Neuronal stem cell (in vitro differentiated cells): Measurements from ENCODE around the gene CUL4B.

Experiments used
- DNase-seq: peaks from one replicate; pipeline ENCODE4 v3.0.0-alpha.2; 2013; ENCODE audit warnings: low spot score
- H2AFZ ChIP-seq: one replicate; pipeline ENCODE4 v1.6.1; 2013; ENCODE audit warnings: mild to moderate bottlenecking, low read length, inconsistent platforms
- H2AK5ac ChIP-seq: 2 replicates; pipeline ENCODE4 v1.6.1; 2013; ENCODE audit warnings: low read depth, mild to moderate bottlenecking, inconsistent platforms, low read length, moderate library complexity, mixed read lengths
- H2BK120ac ChIP-seq: 2 replicates; pipeline ENCODE4 v1.6.1; 2013; ENCODE audit warnings: low read depth, mild to moderate bottlenecking, inconsistent platforms, low read length, moderate library complexity, mixed read lengths
- H2BK12ac ChIP-seq: one replicate; pipeline ENCODE4 v1.6.1; 2013; ENCODE audit warnings: low read length, inconsistent platforms
- H2BK15ac ChIP-seq: 2 replicates; pipeline ENCODE4 v1.6.1; 2013; ENCODE audit warnings: mild to moderate bottlenecking, low read length, inconsistent platforms, mixed read lengths
- H2BK5ac ChIP-seq: one replicate; pipeline ENCODE4 v1.6.1; 2013; ENCODE audit warnings: inconsistent platforms, mild to moderate bottlenecking, low read length, moderate library complexity
- H3K14ac ChIP-seq: one replicate; pipeline ENCODE4 v1.6.1; 2013; ENCODE audit warnings: low read length, inconsistent platforms
- H3K18ac ChIP-seq: 2 replicates; pipeline ENCODE4 v1.6.1; 2013; ENCODE audit warnings: low read length, inconsistent platforms
- H3K23ac ChIP-seq: 2 replicates; pipeline ENCODE4 v1.6.1; 2013; ENCODE audit warnings: low read depth, mild to moderate bottlenecking, mixed read lengths, low read length, inconsistent platforms; ENCODE audit not compliant: poor library complexity
- H3K27ac ChIP-seq: replicated peaks from 3 replicates; pipeline ENCODE4 v1.5.1; 2013; ENCODE audit warnings: low read length, inconsistent platforms
- H3K27me3 ChIP-seq, 3 experiments: 2 replicates each; pipeline ENCODE4 v1.6.1; 2013; ENCODE audit warnings: low read length in 3 of 3, mild to moderate bottlenecking in 2 of 3, inconsistent platforms in 1 of 3, low read depth in 1 of 3, mixed read lengths in 1 of 3, moderate library complexity in 1 of 3; ENCODE audit not compliant: control insufficient read depth in 3 of 3, insufficient read depth in 3 of 3
- H3K36me3 ChIP-seq, 2 donors: replicated peaks in 1 of 2; 2 replicates each; pipeline ENCODE4 v1.6.1; 2013; ENCODE audit warnings: low read length in 2 of 2; ENCODE audit not compliant: control insufficient read depth in 2 of 2, insufficient read depth in 2 of 2
- H3K4ac ChIP-seq: 2 replicates; pipeline ENCODE4 v1.6.1; 2013; ENCODE audit warnings: inconsistent platforms, mild to moderate bottlenecking, low read length, moderate library complexity
- H3K4me1 ChIP-seq, 2 donors: 1 replicate in 1 of 2; 2 replicates in 1 of 2; pipeline ENCODE4 v1.6.1; 2013; ENCODE audit warnings: low read length in 2 of 2, low read depth in 1 of 2; ENCODE audit not compliant: control insufficient read depth in 2 of 2, insufficient read depth in 1 of 2
- H3K4me2 ChIP-seq: one replicate; pipeline ENCODE4 v1.6.1; 2013; ENCODE audit warnings: mild to moderate bottlenecking, low read length, inconsistent platforms; ENCODE audit not compliant: insufficient read depth, poor library complexity, severe bottlenecking
- H3K4me3 ChIP-seq, 2 donors: 2 replicates each; pipeline ENCODE4 v1.5.1; 2013; ENCODE audit warnings: low read length in 2 of 2, mild to moderate bottlenecking in 2 of 2, inconsistent platforms in 1 of 2, moderate library complexity in 1 of 2
- H3K79me1 ChIP-seq: one replicate; pipeline ENCODE4 v1.6.1; 2013; ENCODE audit warnings: low read depth, mild to moderate bottlenecking, inconsistent platforms, low read length, moderate library complexity
- H3K9ac ChIP-seq: one replicate; pipeline ENCODE4 v1.6.1; 2013; ENCODE audit warnings: mild to moderate bottlenecking, low read depth, low read length, inconsistent platforms; ENCODE audit not compliant: poor library complexity
- H3K9me3 ChIP-seq, 2 donors: replicated peaks in 1 of 2; 2 replicates each; pipeline versions ENCODE3 to v1.6.1; 2013; ENCODE audit warnings: low read length in 2 of 2, mild to moderate bottlenecking in 2 of 2, inconsistent platforms in 1 of 2, low read depth in 1 of 2, mixed read lengths in 1 of 2, moderate library complexity in 1 of 2; ENCODE audit not compliant: control insufficient read depth in 2 of 2, insufficient read depth in 1 of 2
- H4K8ac ChIP-seq: one replicate; pipeline ENCODE4 v1.6.1; 2013; ENCODE audit warnings: low read depth, mild to moderate bottlenecking, inconsistent platforms, low read length, moderate library complexity
- H4K91ac ChIP-seq: one replicate; pipeline ENCODE4 v1.6.1; 2013; ENCODE audit warnings: low read length, low read depth, mild to moderate bottlenecking, inconsistent platforms; ENCODE audit not compliant: poor library complexity
- WGBS, 2 donors: extraction: QIAGEN DNeasy Blood & Tissue Kit; methylation state at CpG; one replicate each; pipeline ENCODE4 v1.1.7; 2013; ENCODE audit warnings: missing lambda C conversion rate in 2 of 2, mixed read lengths in 1 of 2; ENCODE audit not compliant: insufficient read length in 2 of 2, insufficient replicate concordance in 1 of 2; ENCODE audit errors: extremely low coverage in 2 of 2; 5-methylcytosine and 5-hydroxymethylcytosine counted together

CUL4B gene

GRCh38 chrX:120549483-120550452, 11.0 kb downstream of the CUL4B start:
- Histone ChIP-seq H3K27me3 (no peaks in the 10 kb centered on the region), H3K23ac (no peak overlapping the region), H3K4me1 (no peaks in the 10 kb centered on the region), H4K8ac (no peak overlapping the region), H3K4ac (no peak overlapping the region), H3K27ac (no peak overlapping the region), H4K91ac (no peak overlapping the region), H3K14ac (no peak overlapping the region), H2BK15ac (no peak overlapping the region), H3K9ac (no peak overlapping the region), H2AK5ac (no peak overlapping the region), H2BK5ac (no peak overlapping the region), H3K18ac (no peak overlapping the region), H2BK12ac (no peak overlapping the region), H3K4me3 (no peak overlapping the region), H3K9me3 (no peaks in the 10 kb centered on the region), H3K4me2 (no peak overlapping the region), H2BK120ac (no peak overlapping the region), H3K36me3 (peaks cover 0 to 25% of the 10 kb centered on the region in 2 donors), H2AFZ (no peak overlapping the region), H3K79me1 (no peaks in the 10 kb centered on the region)
- DNase-seq, result no peak
- WGBS, 2 donors, result no CpG with 5 or more reads among the region's 12 CpGs

GRCh38 chrX:120536061-120536460, 24.7 kb downstream of the CUL4B start:
- Histone ChIP-seq H3K4me2 (no peak overlapping the region), H2AFZ (no peak overlapping the region), H2BK120ac (no peak overlapping the region), H4K91ac (no peak overlapping the region), H3K9ac (no peak overlapping the region), H2BK15ac (no peak overlapping the region), H3K4ac (no peak overlapping the region), H3K36me3 (peaks cover 0 to 89% of the 10 kb centered on the region in 2 donors), H3K4me3 (no peak overlapping the region), H3K27me3 (no peaks in the 10 kb centered on the region), H3K23ac (no peak overlapping the region), H2BK5ac (no peak overlapping the region), H2AK5ac (no peak overlapping the region), H3K18ac (no peak overlapping the region), H2BK12ac (no peak overlapping the region), H3K79me1 (no peaks in the 10 kb centered on the region), H3K4me1 (no peaks in the 10 kb centered on the region), H3K14ac (no peak overlapping the region), H3K9me3 (no peaks in the 10 kb centered on the region), H4K8ac (no peak overlapping the region), H3K27ac (no peak overlapping the region)
- DNase-seq, result no peak

GRCh38 chrX:120534413-120535205, 26.2 kb downstream of the CUL4B start:
- no peaks in the 10 kb centered on the region for H3K4me1 ChIP-seq
- no peak overlapping the region for H2AK5ac ChIP-seq
- no peak overlapping the region for H2BK15ac ChIP-seq
- H2BK120ac ChIP-seq, result no peak overlapping the region
- no peaks in the 10 kb centered on the region for H3K27me3 ChIP-seq
- no peaks in the 10 kb centered on the region for H3K9me3 ChIP-seq
- H3K36me3 ChIP-seq, result peaks cover 0 to 87% of the 10 kb centered on the region in 2 donors
- H2BK12ac ChIP-seq, result no peak overlapping the region
- no peak overlapping the region for H4K91ac ChIP-seq
- H3K18ac ChIP-seq, result no peak overlapping the region
- no peak overlapping the region for H3K4me3 ChIP-seq
- no peaks in the 10 kb centered on the region for H3K79me1 ChIP-seq
- WGBS, 2 donors, result no CpG with 5 or more reads among the region's 3 CpGs
- H4K8ac ChIP-seq, result no peak overlapping the region
- no peak overlapping the region for H2AFZ ChIP-seq
- H3K27ac ChIP-seq, result no peak overlapping the region
- no peak overlapping the region for H3K9ac ChIP-seq
- H3K14ac ChIP-seq, result no peak overlapping the region
- H3K4me2 ChIP-seq, result no peak overlapping the region
- no peak overlapping the region for H2BK5ac ChIP-seq
- H3K23ac ChIP-seq, result no peak overlapping the region
- no peak for DNase-seq
- no peak overlapping the region for H3K4ac ChIP-seq

- Histone ChIP-seq H3K14ac (no peak overlapping the region), H3K4me3 (no peak overlapping the region), H3K79me1 (no peaks in the 10 kb centered on the region), H3K27ac (no peak overlapping the region), H3K4ac (no peak overlapping the region), H4K8ac (no peak overlapping the region), H2AFZ (no peak overlapping the region), H2BK15ac (no peak overlapping the region), H4K91ac (no peak overlapping the region), H2BK120ac (no peak overlapping the region), H3K18ac (no peak overlapping the region), H3K9ac (no peak overlapping the region), H3K9me3 (no peaks in the 10 kb centered on the region), H3K23ac (no peak overlapping the region), H2BK12ac (no peak overlapping the region), H2AK5ac (no peak overlapping the region), H3K36me3 (peaks cover 0 to 13% of the 10 kb centered on the region in 2 donors), H2BK5ac (no peak overlapping the region), H3K4me1 (no peaks in the 10 kb centered on the region), H3K4me2 (no peak overlapping the region), H3K27me3 (no peaks in the 10 kb centered on the region)
- no CpG with 5 or more reads among the region's 5 CpGs for WGBS, 2 donors
- no peak for DNase-seq
Observed at GRCh38 chrX:120522820-120523219, 37.9 kb downstream of the CUL4B start.
